Measurements from ENCODE around the gene NCOA7. TPM values are rescaled to one million over a fixed set of nuclear protein-coding genes. Genes with fewer than 3 reads are reported as not detected.

The NCOA7 gene
- total RNA-seq, 2 donors from 2014 or later = 11.4 to 15.2 TPM

GRCh38 chr6:125792680-125793079 is 1.9 kb downstream of the NCOA7 start:
- no peak overlapping the region for H3K27ac Mint-ChIP-seq
- Histone ChIP-seq H3K9ac (ENCODE audit: extremely low read depth, low read length, poor library complexity, severe bottlenecking) (no peak overlapping the region), H3K4me1 (ENCODE audit: control insufficient read depth, insufficient read depth, low read length) (peaks cover 7% of the 10 kb centered on the region), H3K36me3 (ENCODE audit: control insufficient read depth, insufficient read depth, low read length) (no peaks in the 10 kb centered on the region), H3K27me3 (ENCODE audit: control insufficient read depth, insufficient read depth, low read length, poor library complexity, severe bottlenecking) (no peaks in the 10 kb centered on the region), H3K4me3 (ENCODE audit: low read length) (no peak overlapping the region), H3K27ac (ENCODE audit: low read depth, low read length) (no peak overlapping the region), H3K9me3 (ENCODE audit: control insufficient read depth, low read length) (no peaks in the 10 kb centered on the region)
- no peak overlapping the region for H3K4me3 Mint-ChIP-seq
- peaks cover 13% of the 10 kb centered on the region for H3K4me1 Mint-ChIP-seq
- H3K36me3 Mint-ChIP-seq (ENCODE audit: low read depth) = no peaks in the 10 kb centered on the region
- TF ChIP-seq, protein P1, sequence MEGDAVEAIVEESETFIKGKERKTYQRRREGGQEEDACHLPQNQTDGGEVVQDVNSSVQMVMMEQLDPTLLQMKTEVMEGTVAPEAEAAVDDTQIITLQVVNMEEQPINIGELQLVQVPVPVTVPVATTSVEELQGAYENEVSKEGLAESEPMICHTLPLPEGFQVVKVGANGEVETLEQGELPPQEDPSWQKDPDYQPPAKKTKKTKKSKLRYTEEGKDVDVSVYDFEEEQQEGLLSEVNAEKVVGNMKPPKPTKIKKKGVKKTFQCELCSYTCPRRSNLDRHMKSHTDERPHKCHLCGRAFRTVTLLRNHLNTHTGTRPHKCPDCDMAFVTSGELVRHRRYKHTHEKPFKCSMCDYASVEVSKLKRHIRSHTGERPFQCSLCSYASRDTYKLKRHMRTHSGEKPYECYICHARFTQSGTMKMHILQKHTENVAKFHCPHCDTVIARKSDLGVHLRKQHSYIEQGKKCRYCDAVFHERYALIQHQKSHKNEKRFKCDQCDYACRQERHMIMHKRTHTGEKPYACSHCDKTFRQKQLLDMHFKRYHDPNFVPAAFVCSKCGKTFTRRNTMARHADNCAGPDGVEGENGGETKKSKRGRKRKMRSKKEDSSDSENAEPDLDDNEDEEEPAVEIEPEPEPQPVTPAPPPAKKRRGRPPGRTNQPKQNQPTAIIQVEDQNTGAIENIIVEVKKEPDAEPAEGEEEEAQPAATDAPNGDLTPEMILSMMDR (conservative IDR thresholded peaks at IDR 0.05) = no peak
- peaks cover 8% of the 10 kb centered on the region for H3K27me3 Mint-ChIP-seq (ENCODE audit: insufficient read depth)
- no peak for DNase-seq
- H3K9me3 Mint-ChIP-seq = no peaks in the 10 kb centered on the region

DNA sequence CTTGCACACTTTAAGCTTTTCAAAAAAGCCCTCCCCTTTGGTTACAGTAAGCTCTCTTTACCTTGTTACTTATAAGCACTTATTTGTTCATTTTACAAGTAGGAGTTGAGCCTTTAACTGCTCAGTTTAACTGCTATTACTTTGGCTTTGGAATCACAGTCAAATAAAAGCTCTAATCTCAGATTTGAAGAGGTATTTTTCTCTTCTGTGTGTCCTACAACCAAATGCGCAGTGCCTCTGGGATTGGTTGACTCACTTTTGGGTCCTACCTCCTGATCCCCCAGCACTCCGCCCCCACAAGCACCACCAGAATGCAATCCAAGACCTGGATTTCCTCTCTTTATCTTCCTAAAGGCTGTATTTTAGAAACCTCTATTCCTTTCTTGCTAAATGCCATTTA is 2.5 kb downstream of the NCOA7 start:
- Histone ChIP-seq H3K27me3 (ENCODE audit: control insufficient read depth, insufficient read depth, low read length, poor library complexity, severe bottlenecking) (no peaks in the 10 kb centered on the region), H3K4me3 (ENCODE audit: low read length) (no peak overlapping the region), H3K9me3 (ENCODE audit: control insufficient read depth, low read length) (no peaks in the 10 kb centered on the region), H3K4me1 (ENCODE audit: control insufficient read depth, insufficient read depth, low read length) (peaks cover 7% of the 10 kb centered on the region), H3K36me3 (ENCODE audit: control insufficient read depth, insufficient read depth, low read length) (no peaks in the 10 kb centered on the region), H3K27ac (ENCODE audit: low read depth, low read length) (no peak overlapping the region), H3K9ac (ENCODE audit: extremely low read depth, low read length, poor library complexity, severe bottlenecking) (no peak overlapping the region)
- peaks cover 13% of the 10 kb centered on the region for H3K4me1 Mint-ChIP-seq
- H3K9me3 Mint-ChIP-seq = no peaks in the 10 kb centered on the region
- H3K27me3 Mint-ChIP-seq (ENCODE audit: insufficient read depth) = peaks cover 8% of the 10 kb centered on the region
- no peak overlapping the region for H3K27ac Mint-ChIP-seq
- DNase-seq = no peak
- H3K4me3 Mint-ChIP-seq = no peak overlapping the region
- 85% methylated on average over 2 of the region's 2 CpGs for WGBS, 2 experiments (ENCODE audit: insufficient coverage in 1 of 2, insufficient read length in 1 of 2)
- TF ChIP-seq, protein P1 (conservative IDR thresholded peaks at IDR 0.05) = no peak
- H3K36me3 Mint-ChIP-seq (ENCODE audit: low read depth) = no peaks in the 10 kb centered on the region

GRCh38 chr6:125793863-125794262 is 3.1 kb downstream of the NCOA7 start:
- WGBS, 2 experiments (ENCODE audit: insufficient coverage in 1 of 2, insufficient read length in 1 of 2) = 87 to 100% methylated on average over 1 to 3 of the region's 3 CpGs
- peaks cover 13% of the 10 kb centered on the region for H3K4me1 Mint-ChIP-seq

More at GRCh38 chr6:125793863-125794262, 3.1 kb downstream of the NCOA7 start:
- Mint-ChIP-seq H3K4me3 (no peak overlapping the region), H3K9me3 (no peaks in the 10 kb centered on the region), H3K27me3 (ENCODE audit: insufficient read depth) (peaks cover 8% of the 10 kb centered on the region), H3K36me3 (ENCODE audit: low read depth) (no peaks in the 10 kb centered on the region), H3K27ac (no peak overlapping the region)
- TF ChIP-seq, protein P1 (conservative IDR thresholded peaks at IDR 0.05) = no peak
- H3K4me1 ChIP-seq (ENCODE audit: control insufficient read depth, insufficient read depth, low read length) = peaks cover 7% of the 10 kb centered on the region
- no peak overlapping the region for H3K9ac ChIP-seq (ENCODE audit: extremely low read depth, low read length, poor library complexity, severe bottlenecking)
- no peak for DNase-seq
- H3K36me3 ChIP-seq (ENCODE audit: control insufficient read depth, insufficient read depth, low read length) = no peaks in the 10 kb centered on the region
- H3K9me3 ChIP-seq (ENCODE audit: control insufficient read depth, low read length) = no peaks in the 10 kb centered on the region
- H3K4me3 ChIP-seq (ENCODE audit: low read length) = no peak overlapping the region
- H3K27ac ChIP-seq (ENCODE audit: low read depth, low read length) = no peak overlapping the region
- no peaks in the 10 kb centered on the region for H3K27me3 ChIP-seq (ENCODE audit: control insufficient read depth, insufficient read depth, low read length, poor library complexity, severe bottlenecking)
